GM23248 (cell line): Measurements from ENCODE around the gene ERCC6L2. TPM values are rescaled to one million over a fixed set of nuclear protein-coding genes. Genes with fewer than 3 reads are reported as not detected.

Experiments
- DNase-seq: peaks from one replicate; pipeline ENCODE4 v3.0.0-alpha.2; 2015
- H2AFZ ChIP-seq: fragments of 200-600 bp; sonication (generic); 2 replicates; pipeline ENCODE4 v1.6.1; 2016; ENCODE audit warnings: antibody characterized with exemption
- H3F3A ChIP-seq: fragments of 200-600 bp; sonication (generic); 2 replicates; pipeline ENCODE4 v1.6.1; 2016; ENCODE audit warnings: mild to moderate bottlenecking, antibody characterized with exemption, mixed run types; ENCODE audit not compliant: insufficient read depth
- H3K27ac ChIP-seq: fragments of 200-600 bp; sonication (generic); 2 replicates; pipeline ENCODE4 v1.5.1; 2016; ENCODE audit warnings: mild to moderate bottlenecking
- H3K27me3 ChIP-seq: fragments of 200-600 bp; sonication (generic); replicated peaks from 2 replicates; pipeline ENCODE4 v1.6.1; 2016; ENCODE audit warnings: mild to moderate bottlenecking; ENCODE audit not compliant: insufficient read depth
- H3K36me3 ChIP-seq: fragments of 200-600 bp; sonication (generic); 2 replicates; pipeline ENCODE4 v1.6.1; 2016; ENCODE audit warnings: low read depth, mild to moderate bottlenecking
- H3K4me1 ChIP-seq: fragments of 200-600 bp; sonication (generic); 2 replicates; pipeline ENCODE4 v1.6.1; 2016; ENCODE audit warnings: mild to moderate bottlenecking; ENCODE audit not compliant: insufficient read depth
- H3K4me2 ChIP-seq: fragments of 200-600 bp; sonication (generic); one replicate; pipeline ENCODE4 v1.6.1; 2016; ENCODE audit warnings: mild to moderate bottlenecking; ENCODE audit not compliant: unreplicated experiment
- H3K4me3 ChIP-seq: fragments of 200-600 bp; sonication (generic); 2 replicates; pipeline ENCODE4 v1.5.1; 2016; ENCODE audit warnings: mild to moderate bottlenecking
- H3K79me2 ChIP-seq: fragments of 200-600 bp; sonication (generic); 2 replicates; pipeline ENCODE4 v1.6.1; 2016; ENCODE audit warnings: mild to moderate bottlenecking; ENCODE audit not compliant: insufficient read depth
- H3K9ac ChIP-seq: fragments of 200-600 bp; sonication (generic); 2 replicates; pipeline ENCODE4 v1.6.1; 2016; ENCODE audit warnings: mild to moderate bottlenecking
- H3K9me2 ChIP-seq: fragments of 200-600 bp; sonication (generic); 2 replicates; pipeline ENCODE4 v1.6.1; 2016; ENCODE audit warnings: mixed run types, mild to moderate bottlenecking, moderate library complexity; ENCODE audit not compliant: insufficient read depth
- H3K9me3 ChIP-seq: fragments of 200-600 bp; sonication (generic); one replicate; pipeline ENCODE4 v1.6.1; 2017; ENCODE audit warnings: low read depth
- H4K20me1 ChIP-seq: fragments of 200-600 bp; sonication (generic); 2 replicates; pipeline ENCODE4 v1.6.0; 2016; ENCODE audit not compliant: insufficient read depth
- EZH2 ChIP-seq: fragments of 200-600 bp; sonication (generic); IDR thresholded peaks from 2 replicates; pipeline ENCODE4 v1.6.1; 2018; ENCODE audit warnings: antibody characterized with exemption, mild to moderate bottlenecking; ENCODE audit not compliant: insufficient read depth, poor library complexity, severe bottlenecking
- EZH2phosphoT487 ChIP-seq: fragments of 200-600 bp; sonication (generic); IDR thresholded peaks from 2 replicates; pipeline ENCODE4 v1.6.1; 2018; ENCODE audit warnings: antibody characterized with exemption, moderate library complexity, mild to moderate bottlenecking, low read depth; ENCODE audit not compliant: insufficient read depth
- WGBS, 2 experiments: methylation state at CpG; one replicate each; pipeline ENCODE4 v1.1.6; 2015 to 2017; ENCODE audit warnings: low lambda C conversion rate in 2 of 2, low coverage in 1 of 2; ENCODE audit errors: missing lambda C conversion rate in 2 of 2; 5-methylcytosine and 5-hydroxymethylcytosine counted together
- in situ Hi-C: fragments of 300-500 bp; cut with MboI; formaldehyde crosslinking; loops from 2 replicates; pipeline ENCODE4 v1.15.0; 2020
- polyA plus RNA-seq: library from polyadenylated mRNA; unstranded; fragments of >200 nt; fragmentation: Nextera tagmentation; extraction: Ambion mirVana; gene quantifications from 2 replicates; pipeline ENCODE4 v1.2.1, GENCODE V29; 2016
- total RNA-seq: library from RNA; depleted of rRNA; stranded (reverse); fragments of >200 nt; shearing (Covaris generic); gene quantifications from 2 replicates; pipeline ENCODE4 v1.2.3, GENCODE V29; 2014

Gene ERCC6L2
- total and polyA plus RNA-seq, 2 experiments from 2014 or later = 23.4 to 45.0 TPM

DNA sequence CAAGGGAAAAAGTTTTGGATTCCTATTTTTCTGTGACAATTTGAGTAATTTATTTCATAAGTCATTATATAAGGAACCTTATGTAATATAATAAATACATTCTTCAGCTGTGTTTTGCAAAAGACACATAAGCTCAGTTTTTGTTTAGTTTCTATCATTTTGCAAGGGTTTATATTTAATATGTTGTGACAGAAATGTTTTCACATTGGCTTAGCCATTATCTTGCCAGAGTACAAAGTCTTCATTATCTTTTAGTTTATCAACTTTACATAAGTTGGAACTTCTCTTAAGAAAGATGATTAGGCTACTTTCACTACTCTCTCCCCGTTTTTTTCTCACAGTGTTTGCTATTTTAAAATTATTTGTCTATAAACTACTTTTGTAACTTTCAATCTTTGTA lies 54.8 kb downstream of the ERCC6L2 start:
- TF ChIP-seq EZH2phosphoT487 (no peak), EZH2 (no peak)
- Histone ChIP-seq H3K4me3 (no peak overlapping the region), H4K20me1 (no peaks in the 10 kb centered on the region), H3K79me2 (no peaks in the 10 kb centered on the region), H3K9me2 (no peaks in the 10 kb centered on the region), H3F3A (no peaks in the 10 kb centered on the region), H2AFZ (no peak overlapping the region), H3K9me3 (no peaks in the 10 kb centered on the region), H3K27ac (no peak overlapping the region), H3K4me2 (no peak overlapping the region), H3K9ac (no peak overlapping the region), H3K27me3 (no peaks in the 10 kb centered on the region), H3K36me3 (peaks cover 42% of the 10 kb centered on the region), H3K4me1 (no peaks in the 10 kb centered on the region)
- no peak for DNase-seq
- in situ Hi-C loops = no loop called here
- WGBS, 2 experiments = 95 to 100% methylated on average over 1 of the region's 1 CpG

- H3K9me3 ChIP-seq = no peaks in the 10 kb centered on the region
- H4K20me1 ChIP-seq = no peaks in the 10 kb centered on the region
- no peak for TF ChIP-seq EZH2
- no peak for TF ChIP-seq EZH2phosphoT487
- H3K27me3 ChIP-seq = no peaks in the 10 kb centered on the region
- no peaks in the 10 kb centered on the region for H3K4me1 ChIP-seq
- 0 out of 2 replicates have a peak, but pooled peaks cover 12% of the 10 kb centered on the region for H3K79me2 ChIP-seq
- in situ Hi-C loops = no loop called here
- H3K27ac ChIP-seq = no peak overlapping the region
- H3K4me3 ChIP-seq = no peak overlapping the region
- H2AFZ ChIP-seq = no peak overlapping the region
- no peak overlapping the region for H3K4me2 ChIP-seq
- no peaks in the 10 kb centered on the region for H3K9me2 ChIP-seq
- DNase-seq = no peak
- 54 to 55% methylated on average over 2 of the region's 2 CpGs for WGBS, 2 experiments
- no peaks in the 10 kb centered on the region for H3F3A ChIP-seq
- H3K36me3 ChIP-seq = peaks cover 32% of the 10 kb centered on the region
- no peak overlapping the region for H3K9ac ChIP-seq
Measured at GRCh38 chr9:95935861-95936578, 60.5 kb downstream of the ERCC6L2 start.

DNA sequence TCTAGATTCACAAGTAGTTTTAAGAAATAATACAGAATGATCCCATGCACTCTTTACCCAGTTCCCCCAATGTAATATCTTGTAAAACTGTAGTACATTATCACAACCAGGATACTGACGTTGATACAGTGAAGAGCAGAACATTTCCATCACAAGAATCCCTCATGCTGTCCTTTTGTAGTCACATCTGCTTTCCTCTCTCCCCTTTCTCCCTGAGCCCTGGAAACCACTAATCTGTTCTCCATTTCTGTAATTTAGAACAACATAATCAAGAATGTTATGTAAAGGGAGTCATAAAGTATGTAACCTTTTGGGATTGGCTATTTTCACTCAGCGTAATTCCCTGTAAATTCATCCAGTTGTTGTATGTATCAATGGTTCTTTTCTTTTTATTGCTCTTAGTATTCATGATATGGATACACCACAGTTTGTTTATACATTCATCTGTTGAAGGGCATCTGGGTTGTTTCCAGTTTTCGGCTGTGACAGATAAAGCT lies 61.1 kb downstream of the ERCC6L2 start:
- in situ Hi-C loops = no loop called here
- Histone ChIP-seq H3K27ac (no peak overlapping the region), H3K79me2 (0 out of 2 replicates have a peak, but pooled peaks cover 12% of the 10 kb centered on the region), H4K20me1 (no peaks in the 10 kb centered on the region), H3K9me3 (no peaks in the 10 kb centered on the region), H2AFZ (no peak overlapping the region), H3K9ac (no peak overlapping the region), H3K27me3 (no peaks in the 10 kb centered on the region), H3K4me3 (no peak overlapping the region), H3K36me3 (peaks cover 36% of the 10 kb centered on the region), H3K4me2 (no peak overlapping the region), H3K9me2 (no peaks in the 10 kb centered on the region), H3F3A (no peaks in the 10 kb centered on the region), H3K4me1 (no peaks in the 10 kb centered on the region)
- 76% methylated on average over 3 of the region's 3 CpGs for WGBS, 2 experiments
- TF ChIP-seq EZH2 = no peak
- TF ChIP-seq EZH2phosphoT487 = no peak
- DNase-seq = no peak

DNA sequence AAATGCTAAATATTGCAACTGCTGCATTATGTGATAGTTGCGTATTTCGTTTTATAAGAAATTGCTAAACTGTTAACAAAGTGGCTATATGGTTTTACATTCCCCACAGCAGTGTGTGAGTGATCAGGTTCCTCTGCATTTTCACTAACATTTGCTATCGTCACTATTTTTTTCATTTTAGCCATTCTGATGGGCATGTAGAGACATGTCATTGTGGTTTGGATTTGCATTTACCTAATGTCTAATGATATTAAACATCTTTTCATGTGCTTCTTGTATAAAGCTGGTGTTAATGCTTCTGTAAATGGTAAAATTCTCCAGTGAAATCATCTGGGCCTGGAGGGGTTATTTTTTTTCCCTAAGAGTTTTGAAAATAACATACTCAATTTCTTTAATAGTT lies 61.6 kb downstream of the ERCC6L2 start:
- DNase-seq = no peak
- no peaks in the 10 kb centered on the region for H3F3A ChIP-seq
- no peaks in the 10 kb centered on the region for H4K20me1 ChIP-seq
- TF ChIP-seq EZH2 (no peak), EZH2phosphoT487 (no peak)
- 0 out of 2 replicates have a peak, but pooled peaks cover 12% of the 10 kb centered on the region for H3K79me2 ChIP-seq
- no peaks in the 10 kb centered on the region for H3K9me2 ChIP-seq
- H3K4me2 ChIP-seq = no peak overlapping the region
- H3K27ac ChIP-seq = no peak overlapping the region
- no peaks in the 10 kb centered on the region for H3K9me3 ChIP-seq
- no peak overlapping the region for H3K9ac ChIP-seq
- 97 to 99% methylated on average over 3 of the region's 3 CpGs for WGBS, 2 experiments
- H3K4me1 ChIP-seq = no peaks in the 10 kb centered on the region
- H3K27me3 ChIP-seq = no peaks in the 10 kb centered on the region
- in situ Hi-C loops = no loop called here
- H3K36me3 ChIP-seq = peaks cover 41% of the 10 kb centered on the region
- H3K4me3 ChIP-seq = no peak overlapping the region
- no peak overlapping the region for H2AFZ ChIP-seq
